ENCODE results near the gene PARD6A. TPM values are rescaled to one million over a fixed set of nuclear protein-coding genes. Genes with fewer than 3 reads are reported as not detected.
A peak's percentile ranks its signal among the peaks of the same experiment; 100 is the strongest.

PARD6A gene
- total and polyA plus RNA-seq, 4 experiments from 2014 or later: 7.4 to 26.5 (median 13.3) TPM

DNA sequence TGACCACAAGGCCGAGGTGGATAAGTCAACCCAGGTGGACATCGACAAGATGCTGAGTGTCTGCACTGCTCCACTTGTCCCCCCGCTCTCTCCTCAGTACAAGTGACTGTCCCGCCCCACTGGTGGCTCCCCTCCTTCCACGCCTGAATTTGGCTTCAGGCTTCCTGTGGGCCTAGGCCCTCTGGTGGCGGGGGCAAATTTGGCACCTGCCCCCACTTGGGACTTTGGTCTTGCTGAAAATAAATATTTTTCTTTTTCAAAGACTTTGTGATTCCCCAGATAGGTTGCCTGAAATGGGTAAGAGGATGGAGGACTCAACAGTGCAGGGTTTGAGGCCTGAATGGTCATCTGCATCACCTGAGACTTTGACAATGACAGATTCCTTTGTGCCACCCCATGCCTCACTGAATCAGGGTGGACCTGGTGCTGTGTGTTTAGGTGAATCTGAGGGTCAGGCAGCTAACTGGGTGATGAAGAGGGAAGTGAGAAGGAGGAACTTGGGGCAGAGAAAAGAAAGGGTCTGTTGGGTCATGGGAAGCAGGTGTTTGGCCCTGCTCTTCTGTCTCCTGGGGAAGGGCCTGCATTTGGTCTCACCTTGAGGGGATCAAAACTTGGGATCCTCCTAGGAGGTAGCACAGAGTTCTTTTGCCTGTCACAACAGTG is 7.9 kb downstream of the PARD6A start:
- Histone ChIP-seq H3K27ac (ENCODE audit: low read depth, low read length) (no peak overlapping the region), H3K4me3 (ENCODE audit: low read length in 2 of 2) (no peak overlapping the region), H3K36me3 (ENCODE audit: insufficient read depth, low read length) (no peaks in the 10 kb centered on the region), H3K9me3 (ENCODE audit: control insufficient read depth in 1 of 2, low read length in 2 of 2) (no peaks in the 10 kb centered on the region), H3K4me1 (ENCODE audit: insufficient read depth, low read length) (peaks cover 24% of the 10 kb centered on the region), H3K27me3 (ENCODE audit: insufficient read depth, low read length) (no peaks in the 10 kb centered on the region)
- H3K27ac Mint-ChIP-seq: peak overlapping the region in 5 of 7 donors; percentile 53 to 86 (median 64)
- peak overlapping the region in 3 of 8 donors; percentile 45 to 66 (median 49) for H3K4me3 Mint-ChIP-seq
- no peaks in the 10 kb centered on the region for H3K9me3 Mint-ChIP-seq
- intact Hi-C loops (cut with micrococcal nuclease): loop anchor here (1.0 kb wide), 3 partner anchors 23 to 147 kb away; partner anchors contain the start of gene CARMIL2
- ChIA-PET CTCF (ENCODE audit: partially characterized antibody) (interaction anchor here (0.6 to 10.4 kb wide), 23 partner anchors 9 to 187 kb away, joined by 3 to 143 read pairs (median 5); partner anchors contain the start of genes ACD, ATP6V0D1, CARMIL2 and GFOD2), POLR2A (ENCODE audit: partially characterized antibody) (interaction anchor here (1.1 to 6.9 kb wide), 9 partner anchors 16 to 155 kb away, joined by 3 to 55 read pairs (median 11); partner anchors contain the start of genes CARMIL2 and CTCF)
- H3K36me3 Mint-ChIP-seq: peaks cover 0 to 1% of the 10 kb centered on the region in 2 donors
- H3K4me1 Mint-ChIP-seq: peaks cover 8 to 49% (median 15%) of the 10 kb centered on the region in 4 donors
- no peaks in the 10 kb centered on the region for H3K27me3 Mint-ChIP-seq
- DNase-seq: no peak

DNA sequence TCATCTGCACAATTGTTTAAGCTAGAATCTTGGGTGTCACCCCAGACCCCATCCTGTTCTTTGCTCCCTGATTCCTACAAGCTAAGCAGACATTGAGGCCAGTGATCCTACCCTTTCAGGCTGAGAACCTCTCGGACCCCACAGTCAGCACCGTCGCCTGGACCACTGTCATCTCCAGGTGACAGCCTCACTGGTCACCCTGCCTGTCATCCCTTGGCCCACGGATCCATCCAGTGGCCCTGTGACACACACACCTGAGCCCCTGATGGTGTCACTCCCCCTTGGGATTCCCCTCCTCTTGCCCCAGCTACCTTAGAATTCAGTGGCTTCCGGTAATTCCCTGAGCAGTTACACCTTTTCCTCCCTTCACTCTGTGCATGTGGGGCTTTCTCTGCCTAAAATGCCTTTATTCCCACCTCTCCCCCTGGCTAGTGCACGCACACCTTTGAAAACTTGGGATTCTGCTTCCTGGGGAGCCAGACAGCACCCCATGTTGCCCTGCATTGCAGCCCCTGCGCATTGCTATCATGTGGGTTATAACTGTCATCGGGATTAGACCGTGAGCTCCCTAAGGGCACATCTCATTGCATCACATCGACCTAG is 8.8 kb downstream of the PARD6A start:
- Histone ChIP-seq H3K9me3 (ENCODE audit: control insufficient read depth in 1 of 2, low read length in 2 of 2) (no peaks in the 10 kb centered on the region), H3K36me3 (ENCODE audit: insufficient read depth, low read length) (no peaks in the 10 kb centered on the region), H3K27me3 (ENCODE audit: insufficient read depth, low read length) (no peaks in the 10 kb centered on the region), H3K27ac (ENCODE audit: low read depth, low read length) (no peak overlapping the region), H3K4me3 (ENCODE audit: low read length in 2 of 2) (no peak overlapping the region), H3K4me1 (ENCODE audit: insufficient read depth, low read length) (peaks cover 24% of the 10 kb centered on the region)
- intact Hi-C loops (cut with micrococcal nuclease): no loop called here
- CTCF ChIA-PET (ENCODE audit: partially characterized antibody): interaction anchor here (0.6 to 10.4 kb wide), 17 partner anchors 10 to 184 kb away, joined by 3 to 143 read pairs (median 3); partner anchors contain the start of genes ACD, GFOD2 and PARD6A
- DNase-seq: no peak
- Mint-ChIP-seq H3K9me3 (no peaks in the 10 kb centered on the region), H3K36me3 (peaks cover 0 to 6% of the 10 kb centered on the region in 2 donors), H3K27me3 (no peaks in the 10 kb centered on the region), H3K27ac (peak overlapping the region in 3 of 7 donors; percentile 32 to 53 (median 35)), H3K4me3 (peak overlapping the region in 2 of 8 donors; percentile 17 to 46), H3K4me1 (peaks cover 7 to 50% (median 18%) of the 10 kb centered on the region in 4 donors)
- POLR2A ChIA-PET (ENCODE audit: partially characterized antibody): interaction anchor here (1.2 to 6.9 kb wide), 5 partner anchors 9 to 149 kb away, joined by 5 to 55 read pairs (median 17); partner anchors contain the start of genes ACD, CTCF and PARD6A

DNA sequence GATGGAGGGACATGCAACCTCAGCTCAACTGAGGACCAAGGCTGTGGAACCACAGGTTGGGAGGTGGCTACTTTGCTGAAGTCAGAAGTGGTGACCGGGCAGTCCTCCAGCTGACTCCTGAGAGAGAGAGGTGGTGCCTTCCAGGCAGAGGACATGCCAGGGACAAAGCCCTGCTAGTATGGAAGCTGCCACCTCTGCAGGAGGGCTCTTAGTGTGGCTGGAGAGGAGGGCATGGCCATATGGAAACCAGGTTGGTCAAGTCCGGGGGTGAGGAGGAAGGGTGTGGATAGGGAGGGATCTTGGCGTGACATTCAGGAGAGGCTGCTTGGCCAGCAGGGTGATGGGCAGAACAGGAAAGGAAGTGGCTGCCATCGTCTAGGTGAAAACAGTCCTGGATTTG is 11.5 kb downstream of the PARD6A start:
- Histone ChIP-seq H3K4me1 (ENCODE audit: insufficient read depth, low read length) (peaks cover 11% of the 10 kb centered on the region), H3K27ac (ENCODE audit: low read depth, low read length) (no peak overlapping the region), H3K27me3 (ENCODE audit: insufficient read depth, low read length) (no peaks in the 10 kb centered on the region), H3K36me3 (ENCODE audit: insufficient read depth, low read length) (no peaks in the 10 kb centered on the region), H3K4me3 (ENCODE audit: low read length in 2 of 2) (no peak overlapping the region), H3K9me3 (ENCODE audit: control insufficient read depth in 1 of 2, low read length in 2 of 2) (no peaks in the 10 kb centered on the region)
- ChIA-PET CTCF (ENCODE audit: partially characterized antibody) (interaction anchor here (0.6 to 10.4 kb wide), 25 partner anchors 9 to 263 kb away, joined by 3 to 143 read pairs (median 5); partner anchors contain the start of genes ACD, CTRL, EDC4 and GFOD2), POLR2A (ENCODE audit: partially characterized antibody) (interaction anchor here (0.9 to 1.7 kb wide), 6 partner anchors 10 to 263 kb away, joined by 3 to 6 read pairs (median 4); partner anchors contain the start of gene PARD6A)
- Mint-ChIP-seq H3K4me3 (no peak overlapping the region), H3K36me3 (peaks cover 0 to 6% of the 10 kb centered on the region in 2 donors), H3K9me3 (no peaks in the 10 kb centered on the region), H3K4me1 (peaks cover 5 to 28% (median 13%) of the 10 kb centered on the region in 4 donors), H3K27me3 (no peaks in the 10 kb centered on the region), H3K27ac (peak overlapping the region in 6 of 7 donors; percentile 12 to 77 (median 36))
- no peak for DNase-seq
- intact Hi-C loops (cut with micrococcal nuclease): loop anchor here (2.0 kb wide), 1 partner anchor 64 kb away; no protein-coding TSS in a partner anchor

DNA sequence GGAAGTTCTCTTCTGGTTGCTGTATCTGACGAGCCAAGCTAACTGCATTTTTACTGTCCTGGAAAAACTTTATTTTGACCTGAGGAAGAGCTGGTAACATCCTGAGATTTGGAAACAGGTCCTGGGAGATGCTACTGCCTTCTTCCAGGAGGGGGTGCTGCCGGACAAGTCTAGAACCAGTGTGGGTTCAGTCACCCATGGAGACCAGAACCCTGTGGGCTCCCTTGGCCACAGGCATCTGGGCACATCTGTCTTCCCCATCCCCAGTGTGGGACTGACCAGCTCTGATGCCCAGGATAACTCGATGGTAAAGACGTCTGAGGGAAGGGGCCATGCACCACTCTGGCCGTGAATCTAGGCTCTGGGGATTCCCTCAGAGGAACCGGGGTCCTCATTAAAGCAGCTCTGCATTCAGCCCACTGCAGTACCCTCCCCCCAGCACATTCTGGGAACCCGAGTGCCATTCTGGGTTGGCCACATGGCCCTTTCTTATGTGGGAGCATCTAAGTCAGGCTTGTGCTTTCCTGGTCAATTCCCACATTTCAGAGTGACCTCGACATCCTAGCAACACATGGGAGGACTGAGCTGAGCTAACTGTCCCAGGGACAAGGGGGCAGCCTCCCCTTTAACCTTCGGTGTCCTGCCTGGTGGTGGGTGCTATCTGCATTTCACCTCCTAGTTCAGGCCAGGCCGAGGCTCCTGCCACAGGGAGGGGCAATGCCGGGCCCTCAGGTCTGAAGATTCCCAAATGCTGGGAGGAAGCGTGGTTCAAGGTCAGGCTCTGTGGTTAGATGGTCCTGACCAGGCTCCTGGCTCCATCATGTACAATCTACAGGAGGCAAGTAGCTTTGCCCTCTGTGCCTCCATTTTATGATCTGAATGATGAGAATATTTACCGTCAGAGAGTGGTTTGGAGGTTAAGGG is 12.2 kb downstream of the PARD6A start:
- peak overlapping the region in 6 of 7 donors; percentile 30 to 77 (median 36) for H3K27ac Mint-ChIP-seq
- no peaks in the 10 kb centered on the region for H3K36me3 ChIP-seq (ENCODE audit: insufficient read depth, low read length)
- H3K27ac ChIP-seq (ENCODE audit: low read depth, low read length): no peak overlapping the region
- H3K27me3 Mint-ChIP-seq: no peaks in the 10 kb centered on the region
- CTCF ChIA-PET (ENCODE audit: partially characterized antibody): interaction anchor here (0.6 to 10.4 kb wide), 25 partner anchors 9 to 262 kb away, joined by 3 to 143 read pairs (median 5); partner anchors contain the start of genes ACD, CTRL, EDC4 and GFOD2
- peaks cover 5% of the 10 kb centered on the region for H3K4me1 ChIP-seq (ENCODE audit: insufficient read depth, low read length)
- peaks cover 4 to 21% (median 9%) of the 10 kb centered on the region in 4 donors for H3K4me1 Mint-ChIP-seq
- H3K4me3 Mint-ChIP-seq: no peak overlapping the region
- H3K9me3 ChIP-seq (ENCODE audit: control insufficient read depth in 1 of 2, low read length in 2 of 2): no peaks in the 10 kb centered on the region
- intact Hi-C loops (cut with micrococcal nuclease): loop anchor here (2.0 kb wide), 1 partner anchor 64 kb away; no protein-coding TSS in a partner anchor
- no peaks in the 10 kb centered on the region for H3K9me3 Mint-ChIP-seq
- no peak overlapping the region for H3K4me3 ChIP-seq (ENCODE audit: low read length in 2 of 2)
- POLR2A ChIA-PET (ENCODE audit: partially characterized antibody): interaction anchor here (0.5 to 1.7 kb wide), 7 partner anchors 9 to 263 kb away, joined by 3 to 6 read pairs (median 3); partner anchors contain the start of gene PARD6A
- DNase-seq: peak; percentile 40 to 60 (median 53)
- no peaks in the 10 kb centered on the region for H3K27me3 ChIP-seq (ENCODE audit: insufficient read depth, low read length)
- peaks cover 0 to 8% of the 10 kb centered on the region in 2 donors for H3K36me3 Mint-ChIP-seq

DNA sequence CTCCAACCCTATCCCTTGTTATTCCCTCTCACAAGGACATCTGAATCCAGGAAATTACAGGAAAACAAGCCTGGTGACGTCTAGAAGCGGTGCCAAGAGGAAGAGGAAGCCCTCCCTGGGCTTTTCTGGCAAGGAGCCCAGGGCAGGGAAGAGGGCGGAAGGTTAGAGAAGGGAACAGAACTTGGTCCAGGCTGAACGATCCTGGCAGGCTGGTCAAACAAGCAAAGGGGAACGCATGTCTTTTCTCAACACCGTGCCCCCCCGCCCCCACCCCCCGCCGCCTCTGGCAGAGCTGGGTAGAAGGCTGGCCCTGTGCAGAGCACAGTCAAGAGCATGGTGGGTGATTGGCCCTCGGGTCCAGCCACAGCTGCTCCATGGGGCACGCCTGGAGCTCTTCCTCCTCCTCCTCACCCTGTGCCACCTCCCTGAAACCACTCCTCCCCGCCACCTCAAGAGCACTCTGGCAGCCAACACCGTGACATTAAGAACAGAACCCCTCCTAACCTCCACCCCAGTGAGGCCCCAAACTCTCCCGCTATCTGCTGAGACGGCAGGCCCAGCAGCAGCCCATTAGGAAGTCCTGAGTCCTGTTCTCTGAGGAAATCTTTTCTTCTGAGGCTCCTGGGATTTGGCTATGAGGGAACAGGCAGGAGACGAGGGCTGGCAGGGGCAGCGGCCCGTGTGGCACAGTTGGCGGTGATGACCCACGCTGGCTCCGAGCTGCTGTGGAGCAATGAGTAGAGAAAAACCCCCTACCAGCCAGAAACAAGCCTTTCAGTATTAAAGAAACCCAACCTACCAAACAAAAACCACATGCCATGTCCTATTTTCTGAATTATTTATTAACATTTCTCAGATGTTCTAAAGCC is 13.2 kb downstream of the PARD6A start:
- no peak overlapping the region for H3K4me3 ChIP-seq (ENCODE audit: low read length in 2 of 2)
- peak overlapping the region in 6 of 7 donors; percentile 29 to 76 (median 68) for H3K27ac Mint-ChIP-seq
- no peaks in the 10 kb centered on the region for H3K36me3 ChIP-seq (ENCODE audit: insufficient read depth, low read length)
- intact Hi-C loops (cut with micrococcal nuclease): loop anchor here (2.0 kb wide), 1 partner anchor 63 kb away; no protein-coding TSS in a partner anchor
- no peaks in the 10 kb centered on the region for H3K9me3 ChIP-seq (ENCODE audit: control insufficient read depth in 1 of 2, low read length in 2 of 2)
- no peak for DNase-seq
- POLR2A ChIA-PET (ENCODE audit: partially characterized antibody): interaction anchor here (0.5 to 1.6 kb wide), 2 partner anchors 115 to 255 kb away, joined by 3 read pairs; no protein-coding TSS in a partner anchor
- H3K27ac ChIP-seq (ENCODE audit: low read depth, low read length): no peak overlapping the region
- H3K36me3 Mint-ChIP-seq: peaks cover 0 to 11% of the 10 kb centered on the region in 2 donors
- H3K4me1 ChIP-seq (ENCODE audit: insufficient read depth, low read length): no peaks in the 10 kb centered on the region
- H3K9me3 Mint-ChIP-seq: no peaks in the 10 kb centered on the region
- peaks cover 3 to 14% (median 8%) of the 10 kb centered on the region in 4 donors for H3K4me1 Mint-ChIP-seq
- CTCF ChIA-PET (ENCODE audit: partially characterized antibody): interaction anchor here (1.5 to 10.4 kb wide), 10 partner anchors 8 to 258 kb away, joined by 4 to 143 read pairs (median 14); partner anchors contain the start of genes CTRL and GFOD2
- no peaks in the 10 kb centered on the region for H3K27me3 Mint-ChIP-seq
- no peaks in the 10 kb centered on the region for H3K27me3 ChIP-seq (ENCODE audit: insufficient read depth, low read length)
- H3K4me3 Mint-ChIP-seq: no peak overlapping the region

All from CD4-positive, alpha-beta memory T cell (primary cell).